Measurements from ENCODE around the gene SYT1.

DNA sequence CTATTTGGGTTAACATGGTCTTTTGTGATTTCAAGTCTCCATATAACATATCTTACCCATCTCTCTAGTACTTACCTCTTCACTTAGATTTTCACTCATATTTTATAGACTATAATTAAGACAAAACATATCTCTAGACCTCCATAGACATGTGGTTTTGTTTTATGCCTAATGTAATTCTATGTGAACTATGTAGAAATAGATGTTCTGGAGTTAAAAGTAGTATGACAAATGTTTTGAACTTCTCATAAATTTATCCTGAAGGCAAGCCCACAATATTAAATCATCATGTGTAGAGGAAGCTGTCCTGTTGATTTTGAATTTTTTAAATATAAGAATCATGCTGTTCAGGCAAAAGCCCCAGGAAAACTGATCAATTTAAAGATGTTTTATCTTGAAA is 169.2 kb downstream of the SYT1 start:
- TF ChIP-seq HDAC6 (IDR thresholded peaks at IDR 0.05; ENCODE audit: low read depth, low read length) (no peak), CBX8 (IDR thresholded peaks at IDR 0.05; ENCODE audit: borderline replicate concordance, low read depth, low read length) (no peak), RFX5 (IDR thresholded peaks at IDR 0.05; ENCODE audit: borderline replicate concordance, low read depth, low read length) (no peak), SRF (IDR thresholded peaks at IDR 0.05; ENCODE audit: low read depth, low read length) (no peak), RXRA (IDR thresholded peaks at IDR 0.05; ENCODE audit: insufficient read depth, low read depth, low read length) (no peak), RAD21 (IDR thresholded peaks at IDR 0.05 in 1 of 2, conservative IDR thresholded peaks at IDR 0.05 in 1 of 2; ENCODE audit: low read depth in 2 of 2, low read length in 2 of 2) (no peak)

All from H1 (cell line).